Measurements from ENCODE around the gene GALNT12.

DNA sequence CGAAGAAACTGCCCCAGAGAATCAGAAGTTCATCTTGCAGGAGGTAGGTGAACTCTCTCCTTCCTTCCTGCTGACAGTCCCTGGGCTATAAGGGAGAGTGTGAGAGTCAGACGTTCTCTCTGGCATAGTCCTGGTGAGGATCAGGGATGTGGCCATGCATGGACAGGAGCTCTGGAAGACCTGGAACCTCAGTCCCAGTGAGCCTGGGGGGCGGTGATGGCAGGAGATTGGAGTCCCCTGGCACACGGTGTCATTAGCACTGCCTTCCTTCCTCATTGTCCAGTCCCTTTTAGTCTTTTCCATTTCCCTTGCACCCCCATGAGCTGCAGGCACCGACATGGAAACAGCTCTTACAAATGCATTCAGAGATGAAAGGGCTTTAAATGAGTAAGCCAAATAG is 38.6 kb downstream of the GALNT12 start:
- TF ChIP-seq, protein P1, sequence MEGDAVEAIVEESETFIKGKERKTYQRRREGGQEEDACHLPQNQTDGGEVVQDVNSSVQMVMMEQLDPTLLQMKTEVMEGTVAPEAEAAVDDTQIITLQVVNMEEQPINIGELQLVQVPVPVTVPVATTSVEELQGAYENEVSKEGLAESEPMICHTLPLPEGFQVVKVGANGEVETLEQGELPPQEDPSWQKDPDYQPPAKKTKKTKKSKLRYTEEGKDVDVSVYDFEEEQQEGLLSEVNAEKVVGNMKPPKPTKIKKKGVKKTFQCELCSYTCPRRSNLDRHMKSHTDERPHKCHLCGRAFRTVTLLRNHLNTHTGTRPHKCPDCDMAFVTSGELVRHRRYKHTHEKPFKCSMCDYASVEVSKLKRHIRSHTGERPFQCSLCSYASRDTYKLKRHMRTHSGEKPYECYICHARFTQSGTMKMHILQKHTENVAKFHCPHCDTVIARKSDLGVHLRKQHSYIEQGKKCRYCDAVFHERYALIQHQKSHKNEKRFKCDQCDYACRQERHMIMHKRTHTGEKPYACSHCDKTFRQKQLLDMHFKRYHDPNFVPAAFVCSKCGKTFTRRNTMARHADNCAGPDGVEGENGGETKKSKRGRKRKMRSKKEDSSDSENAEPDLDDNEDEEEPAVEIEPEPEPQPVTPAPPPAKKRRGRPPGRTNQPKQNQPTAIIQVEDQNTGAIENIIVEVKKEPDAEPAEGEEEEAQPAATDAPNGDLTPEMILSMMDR (IDR thresholded peaks at IDR 0.05; ENCODE audit: poor library complexity) = no peak
- no peak for TF ChIP-seq EZH2 (IDR thresholded peaks at IDR 0.05; ENCODE audit: borderline replicate concordance)

Measured in hepatocyte (in vitro differentiated cells).